ENCODE results near the gene PPHLN1.

The PPHLN1 gene

GRCh38 chr12:42442888-42443287 lies 116.9 kb downstream of the PPHLN1 start:
- no peak for DNase-seq (ENCODE audit: low read depth in 2 of 2)

DNA sequence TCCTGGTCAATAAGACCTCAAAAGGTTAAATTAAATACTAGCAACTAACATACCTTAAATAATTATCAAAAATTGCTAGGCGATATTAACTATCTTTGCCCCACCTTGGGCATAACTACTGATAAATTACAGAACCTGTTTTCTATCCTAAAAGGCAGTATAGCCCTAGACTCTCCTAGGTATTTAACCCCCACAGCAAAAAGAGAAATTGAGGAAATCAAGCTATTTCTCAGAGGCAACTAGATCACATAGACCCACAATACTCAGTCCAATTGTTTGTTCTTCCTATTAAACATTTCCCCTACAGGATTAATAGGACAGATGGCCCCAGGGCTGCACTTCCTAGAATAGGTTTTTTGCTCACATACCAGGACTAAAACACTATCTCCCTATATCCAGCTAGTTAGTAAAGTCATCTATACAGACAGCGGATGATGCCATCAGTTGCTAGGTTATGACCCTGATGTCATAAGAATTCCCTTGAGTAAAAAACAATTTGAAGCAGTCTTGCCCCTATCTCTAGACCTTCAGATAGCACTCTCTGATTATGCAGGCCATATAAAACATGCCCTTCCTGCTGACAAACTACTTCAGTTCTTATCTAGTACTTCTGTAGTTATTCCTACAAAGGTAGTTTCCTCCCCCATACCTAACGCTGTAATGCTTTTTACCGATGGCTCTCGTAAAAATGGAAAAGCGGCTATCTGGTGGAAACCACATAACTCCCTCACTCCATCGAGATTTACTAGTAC lies 118.4 kb downstream of the PPHLN1 start:
- no peak for DNase-seq (ENCODE audit: low read depth in 2 of 2)

DNA sequence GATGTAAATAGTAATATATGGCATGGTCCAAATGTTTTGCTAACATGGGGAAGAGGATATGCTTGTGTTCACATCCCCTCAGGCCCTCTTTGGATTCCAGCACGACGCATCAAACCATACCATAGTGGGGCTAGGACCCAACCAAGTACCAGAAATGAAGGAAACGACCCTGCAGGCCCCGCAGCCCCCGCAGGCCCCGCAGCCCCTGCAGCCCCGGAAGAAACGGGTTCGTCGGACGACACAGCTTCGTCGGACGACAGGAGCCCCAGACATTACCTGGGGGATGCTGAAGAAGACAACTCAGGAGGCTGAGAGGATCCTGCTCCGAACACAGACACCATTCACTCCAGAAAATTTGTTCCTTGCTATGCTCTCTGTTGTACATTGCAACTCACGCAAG lies 119.9 kb downstream of the PPHLN1 start:
- DNase-seq (ENCODE audit: low read depth in 2 of 2) = no peak

- no peak for DNase-seq (ENCODE audit: low read depth in 2 of 2)
Measured at GRCh38 chr12:42446761-42447160, 120.8 kb downstream of the PPHLN1 start.

- no peak for DNase-seq (ENCODE audit: low read depth in 2 of 2)
Measured at GRCh38 chr12:42447371-42447786, 121.4 kb downstream of the PPHLN1 start.

GRCh38 chr12:42448841-42449240 lies 122.9 kb downstream of the PPHLN1 start:
- no peak for DNase-seq (ENCODE audit: low read depth in 2 of 2)

DNA sequence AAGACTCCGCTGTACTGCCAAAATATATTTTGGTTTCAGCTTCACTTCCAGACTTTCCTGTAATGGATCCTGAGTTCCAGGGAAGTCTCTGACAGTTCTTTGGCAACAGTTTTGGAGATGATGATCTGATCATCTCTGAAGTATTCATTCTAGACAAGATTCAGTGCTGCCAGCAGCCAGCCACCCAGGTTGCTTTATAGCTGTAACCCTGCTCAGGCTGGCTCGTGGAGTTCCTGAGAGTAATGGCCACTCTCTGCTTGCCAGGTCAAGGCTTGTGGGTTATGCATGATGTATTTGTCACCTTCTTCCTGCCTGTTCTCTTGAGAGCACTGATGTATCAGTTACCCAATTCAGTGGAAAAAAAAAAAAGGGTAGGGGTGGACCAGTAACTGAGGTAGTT lies 124.3 kb downstream of the PPHLN1 start:
- no peak for DNase-seq (ENCODE audit: low read depth in 2 of 2)

DNA sequence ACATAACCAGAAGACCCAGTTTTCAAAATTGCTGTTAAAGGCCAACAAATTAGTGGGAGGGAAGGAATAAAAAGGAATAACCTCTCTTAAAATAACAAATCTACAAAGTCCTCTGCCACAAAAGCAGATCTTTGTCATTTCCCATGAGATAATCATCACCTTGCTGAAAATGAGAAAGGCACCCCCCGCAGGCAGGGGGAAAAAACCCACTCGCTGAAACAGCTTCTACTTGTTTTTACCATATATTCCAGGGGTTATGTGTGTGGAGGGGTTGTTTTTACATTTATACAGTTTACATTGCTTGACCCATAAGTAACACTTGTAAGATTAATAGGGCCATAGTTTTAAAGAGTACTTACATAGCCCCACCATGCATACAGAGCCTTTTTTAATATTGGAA lies 132.6 kb downstream of the PPHLN1 start:
- no peak for DNase-seq (ENCODE audit: low read depth in 2 of 2)

DNA sequence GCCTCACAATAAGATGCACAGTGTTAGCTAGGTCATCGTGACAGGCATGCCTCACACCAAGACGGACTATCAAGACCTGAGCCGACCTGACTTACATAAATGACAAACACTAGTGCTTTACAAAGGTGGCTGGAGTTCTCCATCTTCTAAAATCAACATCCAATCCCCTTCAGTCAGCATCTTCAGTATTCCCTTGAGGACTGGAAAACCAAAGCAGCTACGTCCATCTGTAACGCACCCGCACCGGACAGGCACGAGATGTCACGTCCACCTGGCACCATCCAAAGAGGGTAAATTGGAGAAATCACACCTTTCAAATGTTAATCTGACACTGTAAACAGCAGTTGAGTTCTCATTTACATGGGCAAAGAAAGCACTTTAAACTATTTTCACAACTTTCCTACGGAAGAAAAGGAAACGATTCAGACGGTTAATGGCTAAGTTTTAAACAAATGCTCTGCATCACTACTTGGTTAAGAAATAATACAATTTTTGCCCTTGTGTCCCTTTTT lies 133.4 kb downstream of the PPHLN1 start:
- no peak for DNase-seq (ENCODE audit: low read depth in 2 of 2)

- DNase-seq (ENCODE audit: low read depth in 2 of 2) = no peak
Measured at GRCh38 chr12:42462486-42462885, 136.5 kb downstream of the PPHLN1 start.

GRCh38 chr12:42463671-42464070 lies 137.7 kb downstream of the PPHLN1 start:
- no peak for DNase-seq (ENCODE audit: low read depth in 2 of 2)

DNA sequence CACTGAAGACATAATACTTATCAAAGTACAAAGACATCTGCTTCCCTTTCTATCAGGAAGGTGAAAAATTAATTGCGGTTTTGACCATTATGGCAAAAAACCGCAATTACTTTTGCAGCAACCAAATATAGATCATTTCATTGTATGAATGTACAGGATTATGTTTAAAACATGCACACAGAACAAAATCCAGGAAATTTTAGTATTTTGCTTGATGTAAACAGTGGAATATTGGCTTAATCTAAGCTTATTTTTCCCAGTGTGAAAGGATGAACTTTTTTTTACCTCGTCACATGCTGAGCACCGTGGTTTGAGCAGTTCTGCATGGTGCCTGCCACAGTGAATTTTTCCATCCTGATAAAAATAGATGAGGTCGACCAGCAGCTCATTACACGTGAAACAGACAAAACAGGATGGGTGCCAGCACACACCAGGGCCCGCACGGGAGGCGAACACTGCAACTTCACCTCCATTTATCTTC lies 142.4 kb downstream of the PPHLN1 start:
- DNase-seq (ENCODE audit: low read depth in 2 of 2) = no peak

- no peak for DNase-seq (ENCODE audit: low read depth in 2 of 2)
Measured at GRCh38 chr12:42468921-42469320, 143.0 kb downstream of the PPHLN1 start.

GRCh38 chr12:42469355-42470175 lies 143.6 kb downstream of the PPHLN1 start:
- DNase-seq (ENCODE audit: low read depth in 2 of 2) = no peak

DNA sequence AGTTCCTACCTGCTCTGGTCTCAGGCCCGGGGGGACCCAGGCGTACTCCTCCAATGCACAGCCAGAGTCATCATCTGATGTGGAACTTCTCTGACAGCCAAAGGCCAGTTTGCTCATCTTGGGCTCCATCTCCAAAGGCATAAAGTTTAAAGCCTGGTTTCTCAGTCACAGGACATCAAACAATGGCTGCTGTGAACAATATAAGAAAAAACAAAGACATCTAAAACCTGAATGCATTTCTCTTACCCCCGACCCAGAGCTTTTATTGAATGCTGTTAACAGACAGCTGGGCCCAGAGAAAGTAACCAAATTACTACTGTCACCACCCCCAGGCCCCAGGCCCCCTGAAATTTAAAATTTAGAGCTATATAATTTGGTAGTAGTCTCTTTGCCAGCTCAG lies 146.4 kb downstream of the PPHLN1 start:
- no peak for DNase-seq (ENCODE audit: low read depth in 2 of 2)

- no peak for DNase-seq (ENCODE audit: low read depth in 2 of 2)
Measured at GRCh38 chr12:42473130-42473529, 147.2 kb downstream of the PPHLN1 start.

GRCh38 chr12:42473561-42473960 lies 147.6 kb downstream of the PPHLN1 start:
- DNase-seq (ENCODE audit: low read depth in 2 of 2) = no peak

DNA sequence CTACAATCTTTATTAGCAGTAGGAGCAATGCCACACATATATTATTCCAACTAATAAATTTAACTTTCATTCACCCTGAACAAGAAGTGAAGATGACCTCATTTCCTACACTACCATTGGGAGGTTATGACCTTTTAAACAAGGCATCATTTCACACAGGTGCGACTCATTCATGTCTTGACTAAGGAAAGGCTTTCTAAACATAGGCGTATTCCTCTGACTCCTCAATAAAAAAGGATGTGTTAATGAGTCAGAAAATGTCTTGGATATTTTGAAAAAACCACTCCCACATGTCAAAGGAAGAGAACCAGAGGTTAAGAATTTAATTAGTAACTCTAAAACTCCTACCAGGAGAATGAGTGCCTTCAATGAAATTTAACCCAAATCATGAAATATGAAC lies 148.4 kb downstream of the PPHLN1 start:
- no peak for DNase-seq (ENCODE audit: low read depth in 2 of 2)

GRCh38 chr12:42475106-42475505 lies 149.1 kb downstream of the PPHLN1 start:
- DNase-seq (ENCODE audit: low read depth in 2 of 2) = no peak

GRCh38 chr12:42477941-42478340 lies 152.0 kb downstream of the PPHLN1 start:
- no peak for DNase-seq (ENCODE audit: low read depth in 2 of 2)

GRCh38 chr12:42481368-42481767 lies 155.4 kb downstream of the PPHLN1 start:
- no peak for DNase-seq (ENCODE audit: low read depth in 2 of 2)

DNA sequence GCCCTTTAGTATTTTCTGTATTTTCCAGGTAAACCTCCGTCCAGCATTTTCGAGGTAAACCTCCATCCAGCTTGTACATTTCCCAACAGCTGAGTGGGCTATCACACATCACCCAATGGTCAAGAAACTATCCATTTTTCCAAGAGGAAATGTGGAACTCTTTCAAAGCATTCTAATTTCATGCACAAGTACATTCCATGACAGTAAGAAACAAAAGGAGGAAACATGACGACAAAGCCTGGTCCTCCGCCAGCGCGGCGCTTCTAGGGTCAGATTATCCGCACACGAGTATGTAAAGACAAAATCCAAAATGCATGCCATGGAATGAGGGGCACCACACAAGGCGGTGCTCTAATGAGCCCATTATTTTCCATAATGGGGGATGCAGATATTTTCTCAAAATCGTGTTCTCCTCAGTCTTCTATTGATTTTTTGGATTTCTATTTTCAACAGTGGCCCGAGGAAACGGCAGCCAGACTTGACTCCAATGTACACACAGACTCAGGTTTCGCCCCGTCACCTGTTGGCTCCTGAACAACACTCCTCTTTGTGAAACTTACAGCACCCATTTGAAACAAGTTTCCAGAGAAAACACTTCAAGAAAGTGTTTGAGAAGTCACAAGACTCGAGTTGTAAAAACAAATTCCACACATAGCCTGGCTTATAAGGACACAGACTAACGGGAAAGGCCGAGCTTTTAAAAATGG lies 156.2 kb downstream of the PPHLN1 start:
- no peak for DNase-seq (ENCODE audit: low read depth in 2 of 2)

All from stimulated activated CD8-positive, alpha-beta memory T cell treated with anti-CD3 and anti-CD28 coated beads, Interleukin-2, amount 100 ng/mL, for 1 hour (primary cell).